GOT3 (cell line): ENCODE measurements around the gene SUPT6H.

Source experiments
- DNase-seq: peaks from one replicate; lab custom pipeline; 2025; ENCODE audit warnings: mixed read lengths; lab: John Stamatoyannopoulos, UW

Gene SUPT6H

DNA sequence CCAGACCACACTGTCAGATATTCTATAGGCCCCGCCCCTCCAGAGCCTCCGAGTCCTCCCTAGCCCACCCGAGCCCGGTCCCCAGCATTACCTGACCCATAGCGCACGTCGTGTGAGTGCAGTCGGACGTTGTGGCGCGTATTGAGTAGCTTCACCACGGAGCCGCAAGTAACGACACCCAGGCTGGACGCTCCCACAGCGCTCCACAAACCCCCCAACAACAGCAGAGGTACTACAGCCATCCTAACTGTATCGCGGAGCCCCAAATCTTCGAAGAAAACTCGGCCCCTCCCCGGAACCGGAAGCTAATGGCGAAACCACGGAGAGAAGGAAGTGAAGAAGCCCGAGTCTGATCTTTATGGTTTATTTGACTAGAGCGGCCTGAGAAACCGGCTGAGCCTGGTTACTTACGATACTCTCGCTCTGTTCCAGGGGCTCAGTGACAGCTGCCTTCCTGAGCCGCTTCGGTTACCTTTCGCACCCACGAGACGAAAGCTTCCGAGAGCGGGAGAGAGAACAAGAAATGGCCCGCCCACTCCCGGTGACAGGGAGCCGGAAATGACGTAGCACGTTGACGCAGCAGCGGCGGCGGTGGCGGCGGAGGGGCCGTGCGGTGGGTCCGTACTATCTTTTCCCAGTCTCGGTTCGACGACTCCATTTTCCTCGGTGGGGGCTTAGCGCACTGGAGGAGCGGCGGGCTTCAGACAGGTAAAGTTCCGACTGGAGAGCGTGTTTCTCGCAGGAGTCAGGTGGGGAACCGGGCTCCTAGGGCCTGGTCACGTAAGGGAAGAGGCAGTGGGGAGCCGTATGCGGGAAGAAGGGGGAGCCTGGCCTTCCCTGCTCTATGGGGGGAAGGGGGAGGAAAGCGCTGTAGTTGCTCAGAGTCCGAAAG lies at the start of gene SUPT6H, which contains the start of gene SDF2:
Gene SUPT6H, plus strand, starts transcription at position 571 of the 892 bp plus-strand sequence. CDS start 11,197 bp downstream, outside the sequence.
Gene SDF2, minus strand, starts transcription at position 272 of the 892 bp plus-strand sequence. Its CDS starts 30 bp downstream, at position 242.
- peak; percentile 76 for DNase-seq

DNA sequence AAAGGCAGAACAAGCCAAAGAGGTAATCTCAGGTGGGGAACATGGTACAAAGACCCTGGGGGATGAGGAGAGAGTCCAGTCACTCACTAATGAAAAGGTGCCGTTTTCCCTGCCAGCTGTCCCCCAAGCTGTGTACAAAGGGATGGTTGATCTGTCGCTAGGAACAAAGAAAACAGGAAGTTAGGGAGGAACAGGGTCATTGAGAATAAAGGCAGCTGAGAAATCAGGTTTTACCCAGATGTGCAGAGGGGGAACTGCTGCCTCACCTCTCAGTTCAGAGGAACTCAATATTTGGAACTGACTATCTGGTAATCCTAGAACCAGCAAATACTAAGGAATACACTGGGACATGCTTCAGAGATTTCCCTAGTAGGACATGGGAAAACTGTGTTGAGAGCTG lies 49.5 kb upstream of the SUPT6H start:
- DNase-seq: no peak

GRCh38 chr17:28612936-28613872 lies 48.8 kb upstream of the SUPT6H start:
- DNase-seq: no peak

- no peak for DNase-seq
Observed at GRCh38 chr17:28613931-28614381, 48.0 kb upstream of the SUPT6H start, which contains the start of gene RSKR. Gene RSKR (minus strand): TSS chr17:28614185. CDS start chr17:28614161, 24 bp downstream.

DNA sequence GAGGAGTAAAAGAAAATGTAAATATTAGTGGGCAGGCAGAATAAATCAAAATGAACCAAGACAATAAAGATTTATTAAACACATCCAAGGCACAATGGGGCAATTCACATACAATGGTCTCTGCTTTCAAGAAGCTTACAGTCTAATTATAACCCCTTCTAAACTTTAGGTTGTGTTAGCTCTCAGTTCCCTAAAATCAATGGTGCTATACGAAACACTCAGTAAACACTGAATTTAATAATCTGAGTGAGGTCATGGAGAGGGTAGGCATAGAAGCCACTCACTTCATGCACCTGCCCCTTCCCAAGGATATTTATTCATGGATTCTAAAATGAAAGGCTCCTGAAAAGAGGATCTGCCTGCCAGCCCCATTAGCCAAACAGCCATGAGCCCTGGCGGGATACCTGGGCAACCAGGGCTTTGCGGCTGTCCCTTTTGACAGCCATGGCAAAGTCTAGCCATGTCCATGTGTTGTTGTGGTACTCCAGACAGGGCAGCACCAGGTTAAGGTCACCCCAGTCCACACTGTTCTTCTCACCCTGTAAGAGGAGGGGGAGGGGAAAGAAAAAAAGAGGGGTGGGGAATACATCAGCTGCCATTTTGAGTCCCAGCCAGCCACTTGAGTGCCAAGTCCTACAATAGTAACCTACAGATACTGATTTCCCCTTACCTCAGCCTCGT lies 46.6 kb upstream of the SUPT6H start:
- no peak for DNase-seq

- no peak for DNase-seq
Observed at GRCh38 chr17:28616281-28616680, 45.7 kb upstream of the SUPT6H start.

DNA sequence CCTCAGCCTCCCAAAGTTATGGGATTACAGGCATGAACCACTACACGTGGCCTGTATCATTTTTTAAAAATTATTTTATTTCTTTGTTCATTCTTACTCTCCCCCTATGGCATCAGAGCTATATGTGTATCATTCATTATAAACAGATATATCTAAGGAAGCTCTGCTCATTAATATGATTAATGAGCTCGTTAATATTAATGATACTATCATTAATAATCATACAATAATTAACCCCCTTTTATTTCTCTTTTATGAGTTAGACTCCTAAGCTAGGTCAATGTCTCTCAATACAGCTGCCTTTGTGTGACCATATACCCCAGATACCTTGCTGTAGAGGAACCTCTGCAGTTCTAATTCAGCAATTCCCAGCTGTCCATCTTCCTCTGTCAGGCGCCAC lies 43.5 kb upstream of the SUPT6H start:
- no peak for DNase-seq

GRCh38 chr17:28620010-28620409 lies 42.0 kb upstream of the SUPT6H start:
- no peak for DNase-seq

GRCh38 chr17:28622186-28622585 lies 39.8 kb upstream of the SUPT6H start:
- DNase-seq: no peak

GRCh38 chr17:28623696-28624095 lies 38.3 kb upstream of the SUPT6H start:
- no peak for DNase-seq

GRCh38 chr17:28624148-28624547 lies 37.9 kb upstream of the SUPT6H start:
- no peak for DNase-seq

DNA sequence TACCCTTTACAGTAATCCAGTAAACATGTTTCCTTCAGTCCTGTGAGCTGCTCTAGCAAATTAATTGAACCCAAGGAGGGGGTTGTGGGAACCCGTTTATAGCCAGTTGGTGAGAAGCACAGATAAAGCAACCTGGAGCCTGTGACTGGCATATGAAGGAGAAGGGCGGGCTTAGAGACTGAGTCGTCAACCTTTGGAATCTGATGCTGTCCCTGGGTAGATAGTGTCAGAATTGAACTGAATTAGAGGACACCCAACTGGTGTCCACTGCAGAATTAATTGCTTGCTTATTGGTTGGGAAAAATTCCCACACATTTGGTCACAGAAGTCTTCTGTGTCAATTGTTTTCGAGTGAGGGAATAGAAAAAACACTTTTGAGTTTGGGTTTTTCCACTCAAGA lies 35.2 kb upstream of the SUPT6H start:
- DNase-seq: no peak

DNA sequence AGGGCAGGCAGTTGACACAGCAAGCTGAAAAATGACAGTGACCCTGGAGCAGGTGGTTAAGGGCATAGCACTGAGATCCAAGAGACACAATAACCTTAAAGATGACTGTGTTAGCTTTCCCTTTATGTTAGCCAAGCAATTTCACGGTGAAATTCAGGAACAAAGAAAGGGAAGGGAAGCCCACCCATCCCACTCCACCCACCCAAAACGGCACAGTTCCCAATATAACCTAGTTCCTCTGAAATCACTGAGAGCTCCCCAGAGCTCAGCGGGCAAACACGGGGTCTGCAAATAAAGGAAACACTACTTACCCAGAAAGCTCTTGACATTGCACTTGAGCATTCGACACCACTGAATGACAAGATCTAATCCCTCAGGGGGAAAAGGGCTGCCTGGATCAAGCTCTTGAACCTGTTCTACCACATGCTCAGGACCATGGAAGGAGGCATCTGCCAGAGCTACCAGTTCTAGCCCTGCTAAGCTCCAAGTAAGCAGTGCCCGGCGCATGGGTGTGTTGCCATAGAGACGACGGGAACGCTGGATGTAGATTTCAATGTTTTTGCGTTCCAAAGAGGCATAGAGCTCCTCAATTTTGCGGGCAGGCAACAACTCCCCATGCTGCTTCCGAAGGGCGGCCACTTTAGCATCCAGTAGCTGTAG lies 27.7 kb upstream of the SUPT6H start:
- no peak for DNase-seq

GRCh38 chr17:28635506-28635905 lies 26.5 kb upstream of the SUPT6H start:
- DNase-seq: no peak

DNA sequence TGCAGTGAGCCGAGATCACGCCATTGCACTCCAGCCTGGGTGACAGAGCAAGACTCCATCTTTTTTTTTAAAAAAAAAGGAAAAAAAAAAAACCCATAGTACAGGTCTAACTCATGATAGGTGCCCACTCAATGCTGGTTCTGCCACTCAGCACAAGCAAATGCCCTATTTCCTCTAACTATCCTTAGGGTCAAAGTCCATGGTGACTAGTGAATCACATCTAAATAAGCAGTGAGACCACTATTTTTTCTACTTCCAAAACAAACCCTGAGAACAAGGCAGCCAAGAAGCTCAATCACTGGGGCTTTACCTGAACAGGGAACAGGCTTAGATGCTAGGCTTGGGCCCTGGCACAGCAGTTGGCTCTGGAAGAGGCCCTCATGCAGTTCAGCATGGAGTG lies 20.4 kb upstream of the SUPT6H start:
- DNase-seq: no peak

GRCh38 chr17:28643983-28644786 lies 17.8 kb upstream of the SUPT6H start:
- DNase-seq: no peak

DNA sequence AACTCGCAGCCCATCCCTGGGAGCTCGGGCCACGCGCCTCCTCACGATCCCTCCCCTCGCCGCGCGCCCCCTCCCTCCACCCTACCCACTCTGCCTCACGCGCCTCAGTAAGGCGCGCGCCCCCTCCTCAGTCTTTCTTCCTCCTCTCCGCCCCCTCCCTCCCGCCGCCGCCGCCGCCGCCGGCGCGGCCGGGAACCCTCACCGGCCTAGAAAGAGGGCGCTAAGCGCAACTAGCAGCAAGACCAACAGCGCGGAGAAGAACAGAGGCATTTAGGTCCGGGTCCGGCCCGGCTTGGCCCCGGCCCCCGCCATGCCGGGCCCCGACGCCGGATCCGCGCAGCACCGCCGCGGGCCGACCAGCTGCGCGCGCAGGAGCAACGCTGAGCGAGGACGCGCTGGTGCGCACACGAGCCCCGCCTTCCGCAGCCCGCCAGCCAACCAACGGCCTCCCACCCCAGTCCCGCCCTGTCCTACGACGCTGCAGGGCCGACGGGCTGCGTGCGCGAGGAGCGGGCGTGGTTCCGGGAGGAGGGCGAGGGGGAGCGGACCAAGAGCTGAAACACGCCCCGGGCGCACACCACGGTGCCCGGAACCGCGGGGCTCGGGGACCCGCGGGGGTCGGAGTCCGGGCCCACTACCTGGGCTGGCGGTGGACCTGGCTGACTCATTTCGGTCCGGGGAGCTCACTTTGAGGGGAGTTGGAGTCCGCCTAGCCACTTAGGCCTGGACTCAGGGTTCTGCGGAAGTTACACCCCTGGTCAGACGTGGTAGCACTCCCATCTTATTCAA lies 17.0 kb upstream of the SUPT6H start, which contains the start of gene BLTP2:
Gene BLTP2, minus strand, starts transcription at position 372 of the 789 bp plus-strand sequence. Its CDS starts 102 bp downstream, at position 270.
- DNase-seq: peak; percentile 76

DNA sequence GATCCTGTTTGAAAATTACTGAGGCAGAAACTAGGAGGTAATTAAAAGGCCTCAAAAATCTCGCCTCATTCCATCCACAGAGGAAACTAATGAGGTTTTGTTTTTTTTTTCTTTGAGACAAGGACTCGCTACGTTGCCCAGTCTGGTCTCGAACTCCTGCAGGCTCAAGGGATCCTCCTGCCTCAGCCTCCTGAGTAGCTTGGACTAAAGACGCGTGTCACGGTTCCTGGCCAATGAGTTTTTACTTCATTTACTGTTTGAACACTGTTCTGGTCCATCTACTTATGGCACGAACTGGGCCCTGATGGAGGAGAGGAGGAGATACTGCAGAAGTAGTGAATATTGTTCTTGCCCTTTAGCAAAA lies 16.4 kb upstream of the SUPT6H start:
- no peak for DNase-seq

DNA sequence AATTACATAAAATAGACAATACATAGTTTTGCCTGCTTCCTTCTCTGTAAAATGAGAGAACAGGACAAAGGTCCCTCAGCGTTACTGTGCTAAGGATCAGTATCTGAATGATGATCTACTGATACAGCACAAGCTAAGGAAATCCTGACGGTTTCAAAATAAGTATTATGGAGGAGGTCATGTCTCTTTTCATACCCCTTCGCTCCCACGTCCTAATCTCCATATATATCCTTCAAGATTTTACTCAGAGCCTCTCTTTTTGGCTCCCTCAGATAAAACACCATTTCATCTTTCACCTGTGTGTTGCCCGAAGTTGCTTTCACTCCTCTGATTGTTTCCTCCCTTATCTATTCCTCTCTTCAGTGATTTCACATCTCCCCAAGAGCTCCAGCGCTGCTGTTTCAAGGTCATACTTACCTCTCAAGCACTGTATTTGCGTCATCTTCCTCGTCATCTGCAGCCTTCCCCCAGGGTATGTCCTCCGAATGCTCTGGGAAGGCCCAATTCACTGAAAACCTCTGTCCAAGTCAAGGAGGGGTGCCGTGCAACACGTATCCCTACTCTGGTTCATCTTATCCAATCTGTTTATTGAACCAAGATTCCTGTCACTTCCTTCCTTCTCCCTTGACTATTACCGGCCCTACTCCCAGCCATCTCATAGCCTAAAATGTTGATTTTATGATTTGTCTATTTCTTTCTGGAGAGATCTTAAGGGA lies 15.8 kb upstream of the SUPT6H start:
- no peak for DNase-seq
